SU-DHL-6 (cell line): Measurements from ENCODE around the gene FITM1.

Source experiments
- H2AFZ ChIP-seq: fragments of 200-600 bp; sonication (generic); 2 replicates; pipeline ENCODE4 v1.6.1; 2014; ENCODE audit warnings: low read depth, mild to moderate bottlenecking, moderate library complexity, mixed read lengths, antibody characterized with exemption, low read length; ENCODE audit not compliant: severe bottlenecking
- H3F3A ChIP-seq: fragments of 200-600 bp; shearing (Covaris generic); 2 replicates; pipeline ENCODE4 v1.6.0; 2016; ENCODE audit warnings: antibody characterized with exemption, mild to moderate bottlenecking; ENCODE audit not compliant: insufficient read depth
- H3K27ac ChIP-seq: fragments of 200-600 bp; sonication (generic); 2 replicates; pipeline ENCODE4 v1.5.1; 2016; ENCODE audit warnings: low read depth, mild to moderate bottlenecking, low read length, moderate library complexity, mixed read lengths
- H3K27me3 ChIP-seq: fragments of 200-600 bp; sonication (generic), shearing (Covaris generic); 2 replicates; pipeline ENCODE4 v1.6.0; 2014; ENCODE audit warnings: mild to moderate bottlenecking, low read length
- H3K36me3 ChIP-seq: fragments of 200-600 bp; sonication (generic); 2 replicates; pipeline ENCODE4 v1.6.1; 2014; ENCODE audit warnings: mild to moderate bottlenecking, low read length, mixed read lengths
- H3K4me2 ChIP-seq: fragments of 300-600, 200-600 bp; shearing (Covaris generic), sonication (generic); 2 replicates; pipeline ENCODE4 v1.6.0; 2014; ENCODE audit warnings: low read length, low read depth, mild to moderate bottlenecking; ENCODE audit not compliant: poor library complexity, severe bottlenecking
- H3K4me3 ChIP-seq: fragments of 200-600 bp; sonication (generic); 2 replicates; pipeline ENCODE4 v1.5.1; 2014; ENCODE audit warnings: antibody characterized with exemption, low read length, mild to moderate bottlenecking, mixed read lengths; ENCODE audit not compliant: insufficient read depth, poor library complexity, severe bottlenecking
- H3K79me2 ChIP-seq: fragments of 200-600 bp; sonication (generic); 2 replicates; pipeline ENCODE4 v1.6.1; 2014; ENCODE audit warnings: mild to moderate bottlenecking, low read length, moderate library complexity; ENCODE audit not compliant: insufficient read depth
- H3K9ac ChIP-seq: fragments of 200-600 bp; sonication (generic); 2 replicates; pipeline ENCODE4 v1.7.0; 2014; ENCODE audit warnings: mild to moderate bottlenecking, low read length
- H3K9me2 ChIP-seq: fragments of 200-600 bp; sonication (generic); replicated peaks from 2 replicates; pipeline ENCODE4 v1.6.1; 2014; ENCODE audit warnings: low read length; ENCODE audit not compliant: insufficient read depth
- H3K9me3 ChIP-seq: fragments of 200-600 bp; sonication (generic); 2 replicates; pipeline ENCODE4 v1.6.1; 2014; ENCODE audit warnings: low read length, mixed read lengths; ENCODE audit not compliant: insufficient read depth
- H4K20me1 ChIP-seq: fragments of 200-600 bp; sonication (generic); 2 replicates; pipeline ENCODE4 v1.6.1; 2014; ENCODE audit warnings: low read depth, mild to moderate bottlenecking, antibody characterized with exemption, low read length, moderate library complexity, mixed read lengths
- CTCF ChIP-seq: fragments of 200-600 bp; sonication (generic); IDR thresholded peaks from one replicate; pipeline ENCODE4 v1.5.1; 2017; ENCODE audit warnings: antibody characterized with exemption, mild to moderate bottlenecking, low read length, moderate library complexity; ENCODE audit not compliant: insufficient read depth, poor library complexity, severe bottlenecking
- EZH2phosphoT487 ChIP-seq: fragments of 200-600 bp; sonication (generic), shearing (Covaris generic); conservative IDR thresholded peaks from 2 replicates; pipeline ENCODE4 v1.6.1; 2018; ENCODE audit warnings: mild to moderate bottlenecking, antibody characterized with exemption, low read length, moderate library complexity, mixed read lengths

The FITM1 gene

GRCh38 chr14:24143511-24143910 lies 13.1 kb downstream of the FITM1 start:
- Histone ChIP-seq H3F3A (peaks cover 24% of the 10 kb centered on the region), H3K27ac (no peak overlapping the region), H4K20me1 (no peaks in the 10 kb centered on the region), H3K4me2 (no peak overlapping the region), H3K9me2 (no peaks in the 10 kb centered on the region), H3K79me2 (peaks cover 43% of the 10 kb centered on the region), H3K27me3 (no peaks in the 10 kb centered on the region), H3K36me3 (0 out of 2 replicates have a peak, but pooled peaks cover 6% of the 10 kb centered on the region), H3K9ac (no peak overlapping the region), H3K4me3 (no peak overlapping the region), H2AFZ (no peak overlapping the region), H3K9me3 (no peaks in the 10 kb centered on the region)
- TF ChIP-seq EZH2phosphoT487: no peak
- no peak for TF ChIP-seq CTCF

DNA sequence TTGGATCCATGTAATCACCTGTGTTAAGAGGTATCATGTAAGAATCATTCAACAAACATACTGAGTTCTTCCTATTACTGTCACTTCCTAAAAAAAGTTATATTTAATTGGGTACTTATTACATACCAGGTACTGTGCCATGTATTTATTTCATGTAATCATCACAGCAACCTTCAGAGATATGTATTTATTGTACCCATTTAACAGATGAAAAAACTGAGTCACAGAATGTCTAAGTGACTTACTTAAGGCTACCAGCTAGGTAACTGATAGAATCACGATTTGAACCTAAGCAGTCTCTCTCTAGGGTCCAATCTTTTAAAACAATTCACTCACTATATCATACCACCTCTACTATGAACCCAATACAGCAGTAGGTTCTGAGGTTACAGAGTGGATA lies 14.0 kb downstream of the FITM1 start:
- Histone ChIP-seq H3K79me2 (peaks cover 38% of the 10 kb centered on the region), H4K20me1 (no peaks in the 10 kb centered on the region), H3K27ac (no peak overlapping the region), H3K36me3 (0 out of 2 replicates have a peak, but pooled peaks cover 6% of the 10 kb centered on the region), H2AFZ (no peak overlapping the region), H3F3A (peaks cover 15% of the 10 kb centered on the region), H3K9me3 (no peaks in the 10 kb centered on the region), H3K9ac (no peak overlapping the region), H3K4me2 (no peak overlapping the region), H3K27me3 (no peaks in the 10 kb centered on the region), H3K9me2 (no peaks in the 10 kb centered on the region), H3K4me3 (no peak overlapping the region)
- no peak for TF ChIP-seq CTCF
- TF ChIP-seq EZH2phosphoT487: no peak

GRCh38 chr14:24145219-24145618 lies 14.8 kb downstream of the FITM1 start:
- no peak overlapping the region for H3K27ac ChIP-seq
- H3K4me2 ChIP-seq: peak overlapping the region; percentile 96
- H3K9me3 ChIP-seq: no peaks in the 10 kb centered on the region
- peaks cover 10% of the 10 kb centered on the region; the same call in 1 of the 2 replicates for H3F3A ChIP-seq
- no peaks in the 10 kb centered on the region for H3K9me2 ChIP-seq
- no peaks in the 10 kb centered on the region for H3K27me3 ChIP-seq
- H3K36me3 ChIP-seq: 0 out of 2 replicates have a peak, but pooled peaks cover 6% of the 10 kb centered on the region
- no peaks in the 10 kb centered on the region for H4K20me1 ChIP-seq
- peak overlapping the region; percentile 91 for H3K9ac ChIP-seq
- no peak overlapping the region for H2AFZ ChIP-seq
- H3K79me2 ChIP-seq: peaks cover 34% of the 10 kb centered on the region
- TF ChIP-seq CTCF (no peak), EZH2phosphoT487 (no peak)
- H3K4me3 ChIP-seq: peak overlapping the region; percentile 95
